ENCODE data around the gene PPP1R18.

Gene PPP1R18

GRCh38 chr6:30722280-30723112 lies 36.1 kb upstream of the PPP1R18 start:
- no peak for TF ChIP-seq MAX (IDR thresholded peaks at IDR 0.05; ENCODE audit: low read depth, low read length)
- peak; percentile 89 for TF ChIP-seq CTCF (IDR thresholded peaks at IDR 0.05; ENCODE audit: low read depth, low read length)
- TF ChIP-seq POLR2A (IDR thresholded peaks at IDR 0.05; ENCODE audit: extremely low read depth, insufficient read length) = no peak
- TF ChIP-seq MYC (IDR thresholded peaks at IDR 0.05; ENCODE audit: low read depth, low read length) = no peak
- H3K4me3 ChIP-seq (ENCODE audit: low read depth, low read length) = peak overlapping the region; percentile 94
- peak; percentile 84 for DNase-seq (ENCODE audit: low read depth)

DNA sequence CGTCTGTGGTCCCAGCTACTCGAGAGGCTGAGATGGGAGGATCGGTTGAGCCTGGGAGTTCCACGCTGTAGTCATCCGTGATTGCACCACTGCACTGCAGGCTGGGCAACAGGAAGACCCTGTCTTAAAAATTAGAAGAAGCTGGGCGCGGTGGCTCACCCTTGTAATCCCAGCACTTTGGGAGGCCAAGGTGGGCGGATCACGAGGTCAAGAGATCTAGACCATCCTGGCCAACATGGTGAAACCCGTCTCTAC lies 35.5 kb upstream of the PPP1R18 start:
- DNase-seq (ENCODE audit: low read depth) = peak; percentile 66
- H3K4me3 ChIP-seq (ENCODE audit: low read depth, low read length) = peak overlapping the region; percentile 94

- TF ChIP-seq MYC (IDR thresholded peaks at IDR 0.05; ENCODE audit: low read depth, low read length) (no peak; the same call in 1 of the 2 replicates), CTCF (IDR thresholded peaks at IDR 0.05; ENCODE audit: low read depth, low read length) (peak; percentile 15), MAX (IDR thresholded peaks at IDR 0.05; ENCODE audit: low read depth, low read length) (peak; percentile 79), POLR2A (IDR thresholded peaks at IDR 0.05; ENCODE audit: extremely low read depth, insufficient read length) (peak; percentile 37)
- peak overlapping the region; percentile 100 for H3K4me3 ChIP-seq (ENCODE audit: low read depth, low read length)
- peak; percentile 91 for DNase-seq (ENCODE audit: low read depth)
These were observed 35.0 kb upstream of the PPP1R18 start for GRCh38 chr6:30721198-30722024.

GRCh38 chr6:30720738-30721197 lies 34.3 kb upstream of the PPP1R18 start:
- TF ChIP-seq MYC (IDR thresholded peaks at IDR 0.05; ENCODE audit: low read depth, low read length) (peak; percentile 60), MAX (IDR thresholded peaks at IDR 0.05; ENCODE audit: low read depth, low read length) (no peak), CTCF (IDR thresholded peaks at IDR 0.05; ENCODE audit: low read depth, low read length) (no peak)
- DNase-seq (ENCODE audit: low read depth) = peak; percentile 90
- H3K4me3 ChIP-seq (ENCODE audit: low read depth, low read length) = peak overlapping the region; percentile 100

- TF ChIP-seq MYC (IDR thresholded peaks at IDR 0.05; ENCODE audit: low read depth, low read length) (peak; percentile 77), CTCF (IDR thresholded peaks at IDR 0.05; ENCODE audit: low read depth, low read length) (no peak), POLR2A (IDR thresholded peaks at IDR 0.05; ENCODE audit: extremely low read depth, insufficient read length) (peak; percentile 94), MAX (IDR thresholded peaks at IDR 0.05; ENCODE audit: low read depth, low read length) (peak; percentile 60)
- peak; percentile 99 for DNase-seq (ENCODE audit: low read depth)
- H3K4me3 ChIP-seq (ENCODE audit: low read depth, low read length) = peak within 1 kb of the TSS; percentile 100
These were observed 33.6 kb upstream of the PPP1R18 start, which contains the start of gene TUBB for GRCh38 chr6:30719791-30720737. Gene TUBB (plus strand): TSS chr6:30720352. CDS start chr6:30720507, 155 bp downstream.

Measured in NB4 (cell line).